LNCAP (cell line): Measurements from ENCODE around the gene BLMH.
A peak's percentile ranks its signal among the peaks of the same experiment; 100 is the strongest.

Source experiments
- TF ChIP-seq, protein P1 (sequence below): fragments of 450-650 bp; IDR thresholded peaks from 2 replicates; pipeline ENCODE4 v1.5.1; 2017; ENCODE audit warnings: mild to moderate bottlenecking

Gene BLMH

DNA sequence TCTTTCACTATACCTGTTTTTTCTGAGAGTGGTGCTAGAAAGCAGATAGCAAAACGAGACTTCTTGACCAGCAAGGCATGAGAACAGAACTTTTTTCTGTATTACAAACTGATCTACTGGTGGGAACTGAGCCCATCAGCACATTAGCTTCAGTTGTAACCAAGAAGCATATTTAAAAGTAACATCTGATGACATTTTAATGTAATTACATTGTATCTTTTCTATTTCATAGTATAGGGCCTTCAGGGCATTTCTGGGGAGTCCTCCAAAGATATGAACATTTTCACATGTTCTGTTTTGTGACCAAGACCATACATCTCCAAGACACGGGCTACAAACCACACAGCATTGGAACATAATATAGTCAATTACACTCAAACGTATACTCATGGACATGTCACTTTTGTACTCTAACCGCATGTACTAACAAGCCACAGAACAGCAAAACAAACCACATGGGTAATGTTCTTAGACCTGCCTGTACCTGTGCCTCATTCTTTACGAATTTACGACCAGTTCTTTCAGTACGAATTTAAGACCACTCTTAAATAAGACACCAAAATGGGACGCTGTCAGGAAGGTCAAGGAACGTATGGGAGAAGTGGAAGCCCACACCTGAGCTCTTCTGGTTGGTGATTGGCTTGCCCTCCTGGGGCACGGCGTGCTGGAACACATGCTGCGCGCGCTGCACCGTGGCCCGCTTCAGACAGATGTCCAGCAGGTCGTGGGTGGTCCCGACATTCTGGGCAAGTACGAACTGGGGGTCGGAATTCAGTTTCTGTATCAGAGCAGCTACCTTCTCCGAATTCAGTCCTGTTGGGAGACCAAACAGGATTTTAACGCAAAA is 825 bp downstream of the BLMH start:
- TF ChIP-seq, protein P1, sequence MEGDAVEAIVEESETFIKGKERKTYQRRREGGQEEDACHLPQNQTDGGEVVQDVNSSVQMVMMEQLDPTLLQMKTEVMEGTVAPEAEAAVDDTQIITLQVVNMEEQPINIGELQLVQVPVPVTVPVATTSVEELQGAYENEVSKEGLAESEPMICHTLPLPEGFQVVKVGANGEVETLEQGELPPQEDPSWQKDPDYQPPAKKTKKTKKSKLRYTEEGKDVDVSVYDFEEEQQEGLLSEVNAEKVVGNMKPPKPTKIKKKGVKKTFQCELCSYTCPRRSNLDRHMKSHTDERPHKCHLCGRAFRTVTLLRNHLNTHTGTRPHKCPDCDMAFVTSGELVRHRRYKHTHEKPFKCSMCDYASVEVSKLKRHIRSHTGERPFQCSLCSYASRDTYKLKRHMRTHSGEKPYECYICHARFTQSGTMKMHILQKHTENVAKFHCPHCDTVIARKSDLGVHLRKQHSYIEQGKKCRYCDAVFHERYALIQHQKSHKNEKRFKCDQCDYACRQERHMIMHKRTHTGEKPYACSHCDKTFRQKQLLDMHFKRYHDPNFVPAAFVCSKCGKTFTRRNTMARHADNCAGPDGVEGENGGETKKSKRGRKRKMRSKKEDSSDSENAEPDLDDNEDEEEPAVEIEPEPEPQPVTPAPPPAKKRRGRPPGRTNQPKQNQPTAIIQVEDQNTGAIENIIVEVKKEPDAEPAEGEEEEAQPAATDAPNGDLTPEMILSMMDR, result no peak

DNA sequence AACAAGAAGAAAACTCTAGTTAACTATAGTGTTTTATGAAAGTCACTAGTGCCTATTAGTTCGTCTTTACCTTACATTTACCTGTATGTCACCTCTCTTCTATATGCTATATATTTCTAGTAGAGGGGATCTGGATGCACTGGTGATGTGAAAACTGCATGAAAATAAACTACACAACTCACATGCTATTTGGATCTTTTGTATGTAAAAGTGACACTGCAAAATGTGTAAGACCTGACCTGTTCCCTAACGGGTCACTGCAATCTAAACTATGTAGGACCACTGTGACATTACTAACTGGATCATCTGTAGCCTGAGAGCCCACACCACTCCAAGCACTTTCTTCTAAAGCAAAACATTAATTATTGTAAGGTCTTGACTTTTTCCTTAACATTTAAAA is 1.7 kb downstream of the BLMH start:
- TF ChIP-seq, protein P1, result no peak

DNA sequence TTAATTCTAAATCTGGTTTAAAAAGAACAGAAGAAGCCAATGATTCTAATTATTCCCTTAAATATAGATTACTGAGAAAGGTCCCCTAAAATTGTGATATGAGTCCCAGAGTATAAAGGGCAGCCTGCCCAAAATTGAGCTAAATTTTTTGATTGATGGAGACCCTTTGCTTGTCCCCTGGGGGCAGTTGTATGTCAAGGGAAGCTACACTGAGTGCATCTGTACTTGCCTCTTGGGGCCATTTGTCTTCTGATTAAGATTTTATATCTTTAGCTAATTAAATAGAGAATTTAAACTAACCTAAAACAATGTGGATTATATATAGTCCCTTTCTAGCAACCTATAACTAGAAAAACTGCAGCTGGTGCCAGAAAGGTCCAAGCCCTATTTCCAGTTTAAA is 12.6 kb downstream of the BLMH start:
- TF ChIP-seq, protein P1, result no peak

DNA sequence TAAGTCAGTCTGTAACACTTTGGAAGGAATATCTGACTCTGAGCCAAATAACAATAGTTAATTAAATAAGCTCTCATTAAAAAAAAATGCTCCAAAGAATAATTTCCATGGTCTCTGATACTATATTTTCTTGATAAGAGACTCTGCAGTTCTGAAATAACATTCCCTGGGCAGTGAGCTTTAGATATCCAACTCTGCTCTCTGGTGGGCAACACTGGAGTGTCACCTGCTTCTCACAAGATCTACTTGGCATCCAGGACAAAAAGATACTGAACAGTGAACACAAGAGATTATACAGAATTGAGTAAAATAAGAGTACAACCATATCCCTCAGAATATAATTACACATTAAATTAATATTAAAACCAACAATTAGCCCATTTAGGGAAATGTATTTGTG is 13.7 kb downstream of the BLMH start:
- TF ChIP-seq, protein P1, result peak; percentile 58; the same call in 1 of the 2 replicates

DNA sequence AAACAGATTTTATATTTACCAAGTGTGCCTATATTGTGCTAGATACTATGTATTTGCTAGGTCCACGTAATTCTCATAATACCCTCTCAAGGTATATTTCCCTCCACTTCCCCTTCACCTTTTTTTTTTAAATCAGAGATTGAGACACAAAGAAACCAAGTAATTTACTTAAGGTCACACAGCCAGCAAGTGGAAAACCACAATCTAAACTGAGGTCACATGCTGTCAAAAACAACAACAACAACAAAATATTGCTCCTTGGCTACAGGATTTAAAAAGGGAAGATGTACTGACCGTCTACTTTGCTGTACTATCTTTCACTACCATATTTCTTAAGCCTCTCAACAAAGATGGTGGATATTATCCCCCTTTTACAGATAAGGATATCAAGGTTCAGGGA is 15.8 kb downstream of the BLMH start:
- TF ChIP-seq, protein P1, result no peak

DNA sequence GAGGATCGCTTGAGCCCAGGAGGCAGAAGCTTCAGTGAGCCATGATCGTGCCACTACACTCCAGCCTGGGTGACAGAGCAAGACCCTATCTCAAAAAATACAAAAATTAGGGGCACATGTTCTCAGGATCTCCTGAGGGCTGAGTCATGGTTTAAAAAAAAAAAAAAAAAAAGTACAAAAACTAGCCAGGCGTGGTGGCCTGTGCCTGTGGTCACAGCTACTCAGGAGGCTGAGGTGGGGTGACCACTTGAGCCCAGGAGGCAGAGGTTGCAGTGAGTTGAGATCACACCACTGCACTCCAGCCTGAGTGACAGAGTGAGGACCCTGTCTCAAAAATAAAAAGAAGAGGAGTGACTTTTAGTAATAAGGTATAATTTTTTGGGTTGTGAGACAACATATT is 16.9 kb downstream of the BLMH start:
- TF ChIP-seq, protein P1, result no peak

DNA sequence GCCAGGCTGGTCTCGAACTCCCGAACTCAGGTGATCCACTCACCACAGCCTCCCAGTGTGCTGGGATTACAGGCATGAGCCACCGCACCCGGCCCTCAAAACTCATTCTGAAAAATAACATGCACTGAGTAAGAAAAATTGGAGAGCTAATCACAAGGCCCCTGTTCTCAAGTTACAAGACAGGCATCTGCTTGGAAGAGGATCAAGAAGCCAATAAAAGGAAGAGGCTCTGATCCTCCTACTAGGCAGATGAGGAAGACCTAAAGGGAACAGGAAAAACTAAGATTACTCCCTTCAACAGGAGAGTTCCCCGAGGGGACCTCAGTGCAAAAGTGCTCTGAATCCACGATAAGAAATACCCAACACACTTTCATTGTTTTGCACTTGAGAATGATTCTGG is 18.4 kb downstream of the BLMH start:
- TF ChIP-seq, protein P1, result no peak

DNA sequence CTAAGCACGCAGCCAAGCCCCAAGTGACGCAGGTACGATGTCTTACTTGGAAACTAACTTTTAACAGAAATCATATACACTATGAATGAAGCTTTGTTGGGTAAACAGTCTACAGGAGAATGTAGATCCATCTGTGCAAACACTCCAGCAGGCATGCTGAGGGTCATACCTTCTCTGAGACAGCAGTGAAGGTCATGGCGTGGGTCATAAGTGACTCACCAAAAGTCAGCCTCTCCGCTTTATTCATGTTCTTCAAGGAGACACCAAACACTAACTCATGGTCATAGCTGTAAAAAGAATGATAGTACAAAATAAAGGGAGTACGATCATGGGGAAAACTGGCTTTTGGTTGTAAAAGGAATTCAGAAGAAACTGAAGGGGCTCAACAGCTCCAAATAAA is 20.6 kb downstream of the BLMH start:
- TF ChIP-seq, protein P1, result no peak
